ENCODE data around the gene SPATA20. TPM values are rescaled to one million over a fixed set of nuclear protein-coding genes. Genes with fewer than 3 reads are reported as not detected.

Gene SPATA20
- polyA plus RNA-seq, 1 donor from 2014 or later: 53.5 TPM

DNA sequence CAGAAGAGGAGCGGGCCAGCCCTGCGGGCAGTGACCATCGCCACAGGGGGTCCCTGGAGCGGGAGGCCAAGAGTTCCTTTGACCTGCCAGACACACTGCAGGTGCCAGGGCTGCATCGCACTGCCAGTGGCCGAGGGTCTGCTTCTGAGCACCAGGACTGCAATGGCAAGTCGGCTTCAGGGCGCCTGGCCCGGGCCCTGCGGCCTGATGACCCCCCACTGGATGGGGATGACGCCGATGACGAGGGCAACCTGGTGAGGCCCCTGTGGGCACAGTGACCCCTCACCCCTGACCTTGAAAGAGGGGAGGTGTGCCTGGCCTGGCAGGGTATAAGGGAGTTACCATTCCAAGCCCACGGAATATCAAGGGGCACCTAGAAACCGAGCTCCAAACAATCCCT, 52.6 kb downstream of the SPATA20 start:
- no peaks in the 10 kb centered on the region for H3K36me3 ChIP-seq (ENCODE audit: insufficient read depth, low read length)
- H3K9ac ChIP-seq (ENCODE audit: low read length): no peak overlapping the region
- no peaks in the 10 kb centered on the region for H3K9me3 ChIP-seq (ENCODE audit: low read length)
- H3K27ac ChIP-seq (ENCODE audit: low read length): no peak overlapping the region
- H2AFZ ChIP-seq (ENCODE audit: low read depth, low read length): no peak overlapping the region
- no peaks in the 10 kb centered on the region for H3F3A ChIP-seq (ENCODE audit: insufficient read depth, low read length, poor library complexity, severe bottlenecking)
- H3K4me3 ChIP-seq (ENCODE audit: low read length): no peak overlapping the region
- H3K79me2 ChIP-seq (replicated peaks; ENCODE audit: insufficient read depth, low read length): no peaks in the 10 kb centered on the region
- H4K20me1 ChIP-seq (ENCODE audit: insufficient read depth): no peaks in the 10 kb centered on the region
- H3K9me2 ChIP-seq (ENCODE audit: insufficient read depth, low read length): no peaks in the 10 kb centered on the region
- no peaks in the 10 kb centered on the region for H3K27me3 ChIP-seq (ENCODE audit: insufficient read depth, low read depth, low read length)
- TF ChIP-seq CTCF (IDR thresholded peaks at IDR 0.05; ENCODE audit: poor library complexity, severe bottlenecking) (no peak), RAD21 (conservative IDR thresholded peaks at IDR 0.05) (no peak), EZH2 (IDR thresholded peaks at IDR 0.05; ENCODE audit: borderline replicate concordance, insufficient read depth, low read length, poor library complexity, severe bottlenecking) (no peak), POLR2AphosphoS5 (IDR thresholded peaks at IDR 0.05) (no peak), MXI1 (conservative IDR thresholded peaks at IDR 0.05; ENCODE audit: poor library complexity, severe bottlenecking) (no peak)
- H3K4me2 ChIP-seq (ENCODE audit: low read length): no peak overlapping the region

- H3K27ac ChIP-seq (ENCODE audit: low read length): no peak overlapping the region
- H3K4me2 ChIP-seq (ENCODE audit: low read length): no peak overlapping the region
- H3K9ac ChIP-seq (ENCODE audit: low read length): no peak overlapping the region
- H3K79me2 ChIP-seq (replicated peaks; ENCODE audit: insufficient read depth, low read length): no peaks in the 10 kb centered on the region
- no peaks in the 10 kb centered on the region for H3K9me2 ChIP-seq (ENCODE audit: insufficient read depth, low read length)
- no peak overlapping the region for H3K4me3 ChIP-seq (ENCODE audit: low read length)
- no peaks in the 10 kb centered on the region for H3K36me3 ChIP-seq (ENCODE audit: insufficient read depth, low read length)
- no peaks in the 10 kb centered on the region for H3K27me3 ChIP-seq (ENCODE audit: insufficient read depth, low read depth, low read length)
- TF ChIP-seq TAF1 (IDR thresholded peaks at IDR 0.05; ENCODE audit: low read depth) (no peak), CTCF (IDR thresholded peaks at IDR 0.05; ENCODE audit: poor library complexity, severe bottlenecking) (no peak), RAD21 (conservative IDR thresholded peaks at IDR 0.05) (no peak), MXI1 (conservative IDR thresholded peaks at IDR 0.05; ENCODE audit: poor library complexity, severe bottlenecking) (no peak)
- no peaks in the 10 kb centered on the region for H4K20me1 ChIP-seq (ENCODE audit: insufficient read depth)
- H3K9me3 ChIP-seq (ENCODE audit: low read length): no peaks in the 10 kb centered on the region
- no peaks in the 10 kb centered on the region for H3F3A ChIP-seq (ENCODE audit: insufficient read depth, low read length, poor library complexity, severe bottlenecking)
- no peak overlapping the region for H2AFZ ChIP-seq (ENCODE audit: low read depth, low read length)
Measured at GRCh38 chr17:50601823-50602375, 54.9 kb downstream of the SPATA20 start.

DNA sequence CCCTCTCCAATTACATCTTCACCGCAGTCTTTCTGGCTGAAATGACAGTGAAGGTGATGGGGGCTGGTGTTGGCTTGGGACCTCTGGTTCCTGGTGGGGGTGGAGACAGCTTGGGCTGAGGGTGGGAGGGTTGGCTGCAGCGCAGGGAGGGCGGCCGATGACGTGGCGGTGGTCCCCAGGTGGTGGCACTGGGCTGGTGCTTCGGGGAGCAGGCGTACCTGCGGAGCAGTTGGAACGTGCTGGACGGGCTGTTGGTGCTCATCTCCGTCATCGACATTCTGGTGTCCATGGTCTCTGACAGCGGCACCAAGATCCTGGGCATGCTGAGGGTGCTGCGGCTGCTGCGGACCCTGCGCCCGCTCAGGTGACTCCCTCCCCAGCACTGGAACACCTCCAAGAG, 55.9 kb downstream of the SPATA20 start:
- Histone ChIP-seq H2AFZ (ENCODE audit: low read depth, low read length) (no peak overlapping the region), H3K36me3 (ENCODE audit: insufficient read depth, low read length) (no peaks in the 10 kb centered on the region), H4K20me1 (ENCODE audit: insufficient read depth) (no peaks in the 10 kb centered on the region), H3K4me2 (ENCODE audit: low read length) (no peak overlapping the region), H3K27ac (ENCODE audit: low read length) (no peak overlapping the region), H3F3A (ENCODE audit: insufficient read depth, low read length, poor library complexity, severe bottlenecking) (no peaks in the 10 kb centered on the region), H3K9me3 (ENCODE audit: low read length) (no peaks in the 10 kb centered on the region), H3K9me2 (ENCODE audit: insufficient read depth, low read length) (no peaks in the 10 kb centered on the region), H3K4me3 (ENCODE audit: low read length) (no peak overlapping the region), H3K79me2 (replicated peaks; ENCODE audit: insufficient read depth, low read length) (no peaks in the 10 kb centered on the region), H3K9ac (ENCODE audit: low read length) (no peak overlapping the region), H3K27me3 (ENCODE audit: insufficient read depth, low read depth, low read length) (no peaks in the 10 kb centered on the region)
- TF ChIP-seq EZH2 (IDR thresholded peaks at IDR 0.05; ENCODE audit: borderline replicate concordance, insufficient read depth, low read length, poor library complexity, severe bottlenecking): no peak
- TF ChIP-seq POLR2AphosphoS5 (IDR thresholded peaks at IDR 0.05): no peak
- no peak for TF ChIP-seq TAF1 (IDR thresholded peaks at IDR 0.05; ENCODE audit: low read depth)
- no peak for TF ChIP-seq REST (IDR thresholded peaks at IDR 0.05; ENCODE audit: borderline replicate concordance)
- no peak for TF ChIP-seq RAD21 (conservative IDR thresholded peaks at IDR 0.05)
- TF ChIP-seq EP300 (conservative IDR thresholded peaks at IDR 0.05; ENCODE audit: poor library complexity, severe bottlenecking): no peak
- TF ChIP-seq CTCF (IDR thresholded peaks at IDR 0.05; ENCODE audit: poor library complexity, severe bottlenecking): no peak

Data from neural cell (in vitro differentiated cells).